GM18873 (cell line): Measurements from ENCODE around the gene SLK.
A peak's percentile ranks its signal among the peaks of the same experiment; 100 is the strongest.

Experiments
- ATAC-seq: cut with Tn5 transposase; IDR thresholded peaks from one replicate; pipeline ENCODE4 v1.9.1; 2021; ENCODE audit warnings: mild to moderate bottlenecking, moderate library complexity, moderate number of reproducible peaks; ENCODE audit not compliant: unreplicated experiment, low FRiP score

The SLK gene

DNA sequence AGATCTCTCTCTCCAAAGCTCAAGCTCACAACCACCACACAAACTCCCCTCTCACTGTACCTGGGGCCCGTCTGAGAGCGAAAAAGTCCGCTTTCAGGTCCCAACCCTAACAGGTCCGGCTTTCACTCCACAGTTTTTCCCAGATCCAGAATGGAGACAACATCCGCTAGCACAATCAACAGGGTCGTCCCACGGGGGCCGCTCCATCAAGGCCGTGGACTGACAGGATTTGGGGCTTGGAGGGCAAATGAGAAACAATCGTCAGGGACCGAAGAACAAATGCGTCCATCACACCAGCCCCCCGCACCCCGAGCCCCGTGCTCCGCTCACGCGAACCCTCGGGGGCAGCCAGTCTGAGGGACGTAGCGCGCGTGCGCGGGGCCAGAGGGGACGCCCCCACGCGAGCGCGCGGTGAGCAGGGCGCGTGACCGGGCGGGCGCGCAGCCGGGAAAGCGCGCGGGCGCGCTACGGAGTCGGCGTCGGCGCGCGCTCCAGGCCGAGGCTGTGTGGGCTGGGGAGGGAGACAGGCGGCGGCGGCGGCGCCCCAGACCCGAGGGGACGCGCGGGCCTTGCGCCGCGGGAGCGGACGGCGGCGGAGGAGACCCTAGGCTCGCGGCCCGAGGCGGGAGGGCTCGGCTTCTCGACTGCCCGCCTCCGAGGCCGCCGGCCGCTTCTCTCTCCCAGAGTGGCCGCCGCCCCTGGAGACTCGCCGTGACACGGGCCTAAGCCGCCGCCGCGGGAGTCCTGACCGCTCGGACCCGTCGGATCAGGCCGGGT lies at the start of gene SLK:
Gene SLK (plus strand): TSS at position 470 of the 777 bp plus-strand sequence. CDS start 606 bp downstream, outside the sequence.
- peak; percentile 46 for ATAC-seq

DNA sequence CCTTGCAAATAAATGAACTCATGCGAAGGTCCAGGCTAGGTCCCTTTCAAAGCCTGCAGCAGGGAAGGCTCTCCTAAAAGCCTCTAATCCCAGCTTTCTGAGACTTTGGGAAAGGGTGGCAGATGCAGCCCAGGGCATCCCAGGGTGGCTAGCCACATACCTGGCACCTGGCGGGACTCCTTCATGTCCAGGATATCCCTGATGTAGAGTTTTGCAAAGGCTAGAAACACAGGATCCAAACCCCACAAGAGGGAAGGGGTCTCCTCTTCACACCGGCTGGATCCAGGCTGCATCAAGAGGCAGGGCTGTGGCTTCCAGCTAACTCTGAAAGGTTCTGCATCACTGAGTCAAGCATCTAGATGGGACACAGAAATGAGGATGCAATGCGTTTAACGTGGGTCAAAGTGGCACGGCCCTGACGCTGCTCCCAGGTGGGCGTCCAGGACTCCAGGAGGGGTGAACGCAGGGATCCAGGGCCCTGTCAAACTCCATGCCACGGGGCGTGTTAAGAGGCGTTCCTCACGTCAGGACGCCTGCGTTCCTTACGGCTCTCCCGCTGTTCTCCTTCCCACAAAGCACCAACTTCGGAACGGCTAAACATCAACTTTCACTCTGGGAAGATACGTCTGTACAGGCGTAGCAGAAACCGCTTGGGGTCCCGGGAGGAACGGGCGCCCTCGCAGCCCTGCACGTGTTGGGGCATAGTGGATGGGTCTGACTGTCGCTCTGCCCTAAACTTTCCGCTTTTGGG lies 49.5 kb upstream of the SLK start:
- ATAC-seq: peak; percentile 5

DNA sequence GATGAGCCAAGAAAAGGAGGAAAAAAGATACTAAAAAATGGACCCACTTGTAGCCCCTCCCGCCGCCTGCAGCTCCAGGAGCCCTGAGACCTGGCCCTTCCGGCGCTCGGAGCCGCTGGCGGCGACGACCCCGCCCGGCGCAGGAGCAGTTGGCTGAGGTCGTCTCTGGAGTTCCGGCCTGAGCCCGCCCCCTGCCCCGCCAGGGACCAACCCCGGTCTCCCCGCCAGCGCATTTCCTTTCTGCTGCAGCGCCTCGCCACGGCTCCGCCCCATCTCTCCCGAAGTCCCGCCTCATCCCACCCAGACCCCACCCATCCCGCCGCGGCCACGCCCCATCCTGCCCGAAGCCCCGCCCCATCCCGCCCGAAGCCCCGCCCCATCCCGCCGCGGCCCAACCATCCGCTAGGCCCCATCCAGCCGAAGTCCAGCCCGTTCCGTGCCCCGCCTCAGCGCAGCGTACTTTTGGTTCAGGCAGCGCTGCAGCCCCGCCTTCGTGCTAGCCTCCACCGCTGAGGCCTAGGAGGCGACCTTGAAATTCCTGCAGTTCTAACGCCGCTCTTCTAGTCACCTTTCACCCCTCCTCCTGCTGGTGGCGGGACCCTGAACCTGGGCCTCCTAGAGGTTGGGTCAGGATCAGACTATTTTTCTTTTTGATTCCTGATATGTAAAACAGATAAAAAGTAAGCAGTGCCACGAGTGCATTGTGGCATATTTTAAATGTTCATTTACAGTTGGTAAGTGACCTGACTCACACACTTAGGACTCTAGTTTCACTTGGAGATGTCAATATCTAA lies 48.7 kb upstream of the SLK start, which contains the start of gene STN1:
Gene STN1 (minus strand): TSS at position 132 of the 794 bp plus-strand sequence. CDS start 590 bp downstream, outside the sequence.
- peak; percentile 87 for ATAC-seq

DNA sequence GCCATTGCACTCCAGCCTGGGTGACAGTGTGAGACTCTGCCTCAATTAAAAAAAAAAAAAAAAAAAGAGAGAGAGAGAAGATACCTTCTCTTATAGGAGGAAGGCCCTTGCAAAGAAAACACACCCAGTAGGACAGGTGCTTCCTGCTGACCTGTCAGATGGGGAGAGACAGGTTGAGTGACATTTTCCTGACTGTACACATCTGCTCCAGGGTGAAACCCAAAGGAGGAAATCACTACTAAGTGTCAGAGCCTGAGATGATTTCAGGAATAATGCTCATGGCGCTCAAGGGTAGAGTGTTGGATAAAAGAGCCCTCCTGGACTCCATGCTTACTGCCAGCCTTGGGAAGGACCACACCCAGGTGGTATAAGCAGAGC lies 47.3 kb upstream of the SLK start:
- ATAC-seq: no peak

- ATAC-seq: no peak
Observed at GRCh38 chr10:103921248-103921647, 45.7 kb upstream of the SLK start.

- no peak for ATAC-seq
Observed at GRCh38 chr10:103921750-103922195, 45.2 kb upstream of the SLK start.

DNA sequence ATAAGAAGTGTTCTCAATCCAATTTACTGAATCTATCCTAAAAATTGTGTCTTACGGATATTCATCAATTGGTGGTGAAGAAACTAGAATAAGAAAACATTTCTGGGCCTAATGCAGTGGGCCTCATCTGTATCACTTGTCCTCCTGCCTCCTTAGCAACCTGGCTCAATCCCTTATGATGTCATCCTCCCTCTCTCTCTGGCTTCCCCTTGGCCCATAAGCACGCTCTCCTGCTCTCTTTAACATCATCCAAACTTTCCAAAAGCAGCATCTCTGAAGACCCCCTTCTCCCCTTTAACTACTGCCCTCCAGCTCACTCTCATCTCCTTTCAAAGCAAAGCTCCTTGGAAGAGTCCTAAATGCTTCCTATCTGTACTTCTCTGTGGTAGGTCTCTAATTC lies 44.3 kb upstream of the SLK start:
- no peak for ATAC-seq

DNA sequence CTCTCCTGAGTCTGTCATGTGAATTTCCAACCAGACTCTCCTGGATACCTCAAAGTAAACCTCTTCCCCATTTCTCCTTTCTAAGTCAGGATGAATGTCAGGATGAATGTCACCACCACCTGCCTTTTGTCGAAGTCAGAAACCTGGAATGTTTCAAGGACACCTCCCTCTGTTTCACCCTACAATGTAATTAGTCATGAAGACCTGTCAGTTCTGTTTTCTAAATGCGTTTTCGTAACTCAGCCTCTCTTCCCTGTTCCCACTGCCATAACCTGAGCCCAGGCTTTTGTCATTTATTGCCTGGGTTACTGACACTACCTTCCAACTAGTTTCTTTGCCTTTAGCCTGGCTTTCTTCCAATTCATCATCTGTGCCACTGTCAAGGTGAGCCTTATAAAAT lies 43.4 kb upstream of the SLK start:
- no peak for ATAC-seq

DNA sequence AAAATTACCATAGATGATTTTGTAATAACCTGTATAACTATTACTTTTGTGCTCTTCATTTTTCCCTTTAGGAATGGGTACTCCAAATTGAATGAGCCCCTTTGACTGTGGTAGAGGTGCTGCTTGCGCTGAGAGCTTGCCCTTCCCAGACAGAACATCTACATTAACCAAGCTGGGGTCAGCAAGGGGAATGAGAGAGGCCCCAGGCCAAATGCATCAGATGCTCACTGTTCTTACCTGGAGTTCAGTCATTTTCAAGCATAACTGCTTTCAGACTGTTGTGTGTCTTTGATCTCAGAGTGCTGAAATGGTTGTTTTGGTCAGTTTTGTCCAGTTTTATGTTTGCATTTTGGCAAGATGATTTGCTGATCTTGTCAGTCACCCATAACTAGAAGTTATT lies 41.3 kb upstream of the SLK start:
- ATAC-seq: no peak

DNA sequence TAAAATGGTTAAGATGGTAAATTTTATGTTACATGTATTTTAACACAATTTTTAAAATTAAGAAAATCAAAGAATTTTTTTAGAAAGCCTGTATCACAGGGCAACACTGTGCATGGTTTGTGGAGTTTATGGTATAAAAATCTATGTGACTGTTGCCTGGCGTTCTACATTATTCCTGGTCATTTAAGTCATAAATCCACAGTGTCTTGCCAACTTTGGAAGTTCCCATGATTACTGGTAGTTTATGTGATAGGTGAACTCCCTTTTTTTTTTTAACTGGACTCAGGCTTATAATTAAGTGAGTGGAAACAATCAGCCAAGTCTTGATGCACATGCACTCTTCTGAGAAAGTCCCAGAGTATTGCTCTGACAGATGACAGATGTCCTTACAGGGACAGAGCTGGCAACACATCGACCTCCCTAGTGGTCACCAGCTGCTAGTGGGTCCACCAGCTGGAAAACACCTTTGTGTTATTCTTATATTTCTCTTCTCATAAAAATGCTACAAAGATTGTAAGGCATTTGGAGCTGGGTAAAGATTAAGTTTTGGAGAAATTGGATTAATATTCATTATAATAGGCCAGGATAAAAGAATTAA lies 40.1 kb upstream of the SLK start:
- ATAC-seq: no peak

- no peak for ATAC-seq
Observed at GRCh38 chr10:103928784-103929183, 38.2 kb upstream of the SLK start.

GRCh38 chr10:103929381-103929921 lies 37.5 kb upstream of the SLK start:
- no peak for ATAC-seq

DNA sequence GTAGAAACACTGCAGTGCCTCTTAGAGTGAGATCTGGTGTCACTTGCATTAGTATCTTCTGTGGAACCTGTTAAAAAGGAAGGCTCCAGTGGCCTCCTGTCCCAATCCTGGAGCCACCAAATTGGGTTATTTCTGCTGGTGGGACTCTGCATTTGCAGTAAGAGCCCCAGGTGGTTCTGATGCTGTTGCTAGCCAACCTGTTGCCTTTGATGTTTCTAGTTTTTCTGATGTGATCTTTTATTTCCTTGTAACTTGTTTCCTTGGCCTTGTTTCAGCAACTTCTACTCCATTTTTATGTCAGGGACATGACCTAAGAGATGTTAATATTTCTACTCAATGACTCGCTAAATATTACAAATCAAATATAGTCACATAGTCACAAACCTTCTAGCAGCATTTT lies 36.5 kb upstream of the SLK start:
- ATAC-seq: no peak

GRCh38 chr10:103930881-103931280 lies 36.1 kb upstream of the SLK start:
- no peak for ATAC-seq

GRCh38 chr10:103931603-103932002 lies 35.3 kb upstream of the SLK start:
- ATAC-seq: no peak

DNA sequence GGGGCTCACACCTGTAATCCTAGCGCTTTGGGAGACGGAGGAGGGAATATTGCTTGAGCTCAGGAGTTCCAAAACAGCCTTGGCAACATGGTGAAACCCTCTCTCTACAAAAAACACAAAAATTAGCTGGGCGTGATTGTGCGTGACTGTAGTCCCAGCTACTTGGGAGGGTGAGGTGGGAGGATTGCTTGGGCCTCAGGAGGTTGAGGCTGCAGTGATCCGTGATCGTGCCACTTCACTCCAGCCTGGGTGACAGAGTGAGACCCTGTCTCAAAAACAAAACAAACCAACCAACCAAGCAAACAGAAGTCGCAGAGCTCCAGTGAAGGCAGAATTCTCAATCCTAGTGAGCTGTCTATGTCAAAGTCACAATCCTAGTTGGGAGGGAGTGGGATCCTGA lies 34.7 kb upstream of the SLK start:
- no peak for ATAC-seq

- ATAC-seq: no peak
Observed at GRCh38 chr10:103932971-103933370, 34.0 kb upstream of the SLK start.

DNA sequence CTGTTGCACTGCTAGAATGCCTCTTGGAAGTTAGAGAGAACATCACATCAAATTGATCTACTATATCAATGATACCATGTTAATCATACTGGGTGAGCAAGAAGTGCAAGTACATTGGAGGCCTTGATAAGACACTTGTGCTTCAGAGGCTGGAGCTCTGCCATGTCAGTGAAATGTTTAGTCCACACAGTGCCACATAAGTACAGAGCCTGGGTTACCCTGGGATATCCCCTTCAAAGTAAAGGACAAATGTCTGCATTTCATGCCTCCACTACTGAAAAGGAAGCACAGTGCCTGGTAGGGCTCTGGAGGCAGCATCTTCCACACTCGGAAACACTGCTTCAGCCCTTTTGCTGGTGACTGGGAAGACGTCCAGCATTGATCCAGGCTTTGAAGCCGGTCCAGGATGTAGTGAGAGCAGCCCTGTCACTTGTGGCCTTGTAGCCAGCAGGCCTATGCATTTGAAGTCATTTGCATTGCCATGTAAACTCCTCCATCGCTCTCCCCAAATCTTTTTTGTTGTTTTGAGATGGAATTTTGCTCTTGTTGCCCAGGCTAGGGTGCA lies 33.3 kb upstream of the SLK start:
- ATAC-seq: no peak

GRCh38 chr10:103934308-103934707 lies 32.6 kb upstream of the SLK start:
- no peak for ATAC-seq

DNA sequence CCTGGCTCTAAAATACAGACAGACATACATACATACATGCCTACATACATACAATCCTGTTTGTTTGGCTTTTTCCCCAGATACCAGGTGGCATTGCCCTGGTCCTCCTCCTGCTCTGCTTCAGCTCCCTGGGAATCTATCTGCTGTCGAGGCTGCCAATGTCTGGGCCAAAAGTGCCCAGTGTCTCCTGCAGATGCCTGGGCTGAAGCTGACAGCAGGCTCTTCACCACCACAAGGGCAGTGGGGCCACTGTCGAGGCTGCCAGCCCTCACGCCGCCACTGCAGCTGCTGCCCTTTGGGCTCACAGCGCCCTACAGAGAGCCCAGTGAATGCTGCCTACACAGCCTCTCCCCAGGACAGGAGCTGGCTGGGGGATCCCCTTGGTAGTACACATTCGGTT lies 30.9 kb upstream of the SLK start:
- no peak for ATAC-seq
